Trophoblast cell (in vitro differentiated cells and primary cell): ENCODE results near the gene FUT7.

Experiments used
- DNase-seq, 2 donors: peaks; one replicate each; pipeline ENCODE4 v3.0.0-alpha.2; 2016
- H2AFZ ChIP-seq: 2 replicates; pipeline ENCODE4 v1.6.1; 2013; ENCODE audit warnings: low read length, moderate library complexity, mild to moderate bottlenecking; ENCODE audit not compliant: insufficient read depth, poor library complexity
- H2AK5ac ChIP-seq: 2 replicates; pipeline ENCODE4 v1.6.1; 2013; ENCODE audit warnings: mild to moderate bottlenecking, low read length
- H2BK120ac ChIP-seq: 2 replicates; pipeline ENCODE4 v1.6.1; 2013; ENCODE audit warnings: low read length, mild to moderate bottlenecking, moderate library complexity; ENCODE audit not compliant: insufficient read depth, poor library complexity
- H2BK12ac ChIP-seq: 2 replicates; pipeline ENCODE4 v1.6.1; 2013; ENCODE audit warnings: mild to moderate bottlenecking, low read length, moderate library complexity
- H2BK5ac ChIP-seq: 2 replicates; pipeline ENCODE4 v1.6.1; 2013; ENCODE audit warnings: low read length, low read depth, moderate library complexity, mild to moderate bottlenecking; ENCODE audit not compliant: poor library complexity
- H3K14ac ChIP-seq: 2 replicates; pipeline ENCODE4 v1.6.1; 2013; ENCODE audit warnings: mild to moderate bottlenecking, low read length
- H3K18ac ChIP-seq: 2 replicates; pipeline ENCODE4 v1.6.1; 2013; ENCODE audit warnings: mild to moderate bottlenecking, low read length
- H3K23ac ChIP-seq: 2 replicates; pipeline ENCODE4 v1.6.1; 2013; ENCODE audit warnings: low read length
- H3K27ac ChIP-seq: 2 replicates; pipeline ENCODE4 v1.5.1; 2013; ENCODE audit warnings: low read depth, mild to moderate bottlenecking, inconsistent platforms, low read length, moderate library complexity
- H3K27me3 ChIP-seq: 2 replicates; pipeline ENCODE4 v1.6.1; 2013; ENCODE audit warnings: inconsistent platforms, mild to moderate bottlenecking, low read length, moderate library complexity; ENCODE audit not compliant: insufficient read depth
- H3K36me3 ChIP-seq, 2 experiments: 1 replicate in 1 of 2; 2 replicates in 1 of 2; pipeline ENCODE4 v1.6.1; 2013; ENCODE audit warnings: low read length in 2 of 2, mild to moderate bottlenecking in 2 of 2, moderate library complexity in 1 of 2; ENCODE audit not compliant: insufficient read depth in 2 of 2, control insufficient read depth in 1 of 2
- H3K4ac ChIP-seq: 2 replicates; pipeline ENCODE4 v1.6.1; 2013; ENCODE audit warnings: low read depth, mild to moderate bottlenecking, low read length, moderate library complexity
- H3K4me1 ChIP-seq, 2 experiments: 1 replicate in 1 of 2; 2 replicates in 1 of 2; pipeline ENCODE4 v1.6.1; 2013; ENCODE audit warnings: low read length in 2 of 2, mild to moderate bottlenecking in 2 of 2, moderate library complexity in 1 of 2; ENCODE audit not compliant: insufficient read depth in 2 of 2, control insufficient read depth in 1 of 2
- H3K4me2 ChIP-seq: 2 replicates; pipeline ENCODE4 v1.6.1; 2013; ENCODE audit warnings: inconsistent platforms, mild to moderate bottlenecking, low read length, moderate library complexity
- H3K4me3 ChIP-seq: 2 replicates; pipeline ENCODE4 v1.5.1; 2013; ENCODE audit warnings: mild to moderate bottlenecking, low read depth, low read length, inconsistent platforms
- H3K79me1 ChIP-seq: one replicate; pipeline ENCODE4 v1.6.1; 2013; ENCODE audit warnings: low read length
- H3K79me2 ChIP-seq: 2 replicates; pipeline ENCODE4 v1.6.1; 2013; ENCODE audit warnings: low read length, mild to moderate bottlenecking; ENCODE audit not compliant: control insufficient read depth, insufficient read depth, poor library complexity
- H3K9ac ChIP-seq: 2 replicates; pipeline ENCODE4 v1.6.1; 2013; ENCODE audit warnings: mild to moderate bottlenecking, low read length
- H3K9me3 ChIP-seq: 2 replicates; pipeline ENCODE4 v1.6.1; 2013; ENCODE audit warnings: low read depth, mild to moderate bottlenecking, control low read depth, inconsistent platforms, low read length; ENCODE audit not compliant: insufficient read depth
- H4K12ac ChIP-seq: 2 replicates; pipeline ENCODE4 v1.6.1; 2013; ENCODE audit warnings: low read depth, mild to moderate bottlenecking, low read length, moderate library complexity
- H4K8ac ChIP-seq: 2 replicates; pipeline ENCODE4 v1.6.1; 2013; ENCODE audit warnings: low read depth, mild to moderate bottlenecking, low read length, moderate library complexity
- H4K91ac ChIP-seq: one replicate; pipeline ENCODE4 v1.6.1; 2013; ENCODE audit warnings: low read depth, mild to moderate bottlenecking, low read length, moderate library complexity
- WGBS: extraction: QIAGEN DNeasy Blood & Tissue Kit; methylation state at CpG from one replicate; pipeline ENCODE4 v1.1.7; 2013; ENCODE audit warnings: missing lambda C conversion rate; ENCODE audit not compliant: insufficient read length, insufficient coverage; ENCODE audit errors: extremely low coverage; 5-methylcytosine and 5-hydroxymethylcytosine counted together

Gene FUT7

GRCh38 chr9:137053944-137054931 lies 22.4 kb upstream of the FUT7 start, which contains the start of gene ENTPD2:
ENTPD2 (minus strand) TSS chr9:137054061; CDS start chr9:137053997, 64 bp downstream.
- no peak within 1 kb of the TSS for H3K4ac ChIP-seq
- WGBS, result no CpG with 5 or more reads among the region's 90 CpGs
- no peak within 1 kb of the TSS for H2AK5ac ChIP-seq
- H3K9ac ChIP-seq, result no peak within 1 kb of the TSS
- peaks cover 4% of the 10 kb centered on the region for H3K9me3 ChIP-seq
- no peak within 1 kb of the TSS for H2BK12ac ChIP-seq
- H4K8ac ChIP-seq, result no peak within 1 kb of the TSS
- no peak within 1 kb of the TSS for H3K18ac ChIP-seq
- no peak within 1 kb of the TSS for H3K23ac ChIP-seq
- no peak within 1 kb of the TSS for H3K14ac ChIP-seq
- H3K4me2 ChIP-seq, result peak within 1 kb of the TSS; percentile 61
- H3K4me1 ChIP-seq, result peaks cover 8 to 11% of the 10 kb centered on the region in 2 experiments
- H4K12ac ChIP-seq, result no peak within 1 kb of the TSS
- H2BK120ac ChIP-seq, result no peak within 1 kb of the TSS
- no peak within 1 kb of the TSS for H2BK5ac ChIP-seq
- H3K79me1 ChIP-seq, result no peaks in the 10 kb centered on the region
- H4K91ac ChIP-seq, result peak within 1 kb of the TSS; percentile 22
- peak; percentile 23 to 67 for DNase-seq
- no peaks in the 10 kb centered on the region for H3K36me3 ChIP-seq
- H2AFZ ChIP-seq, result no peak within 1 kb of the TSS
- H3K4me3 ChIP-seq, result peak within 1 kb of the TSS; percentile 40
- no peak within 1 kb of the TSS for H3K27ac ChIP-seq
- no peaks in the 10 kb centered on the region for H3K79me2 ChIP-seq
- H3K27me3 ChIP-seq, result peaks cover 29% of the 10 kb centered on the region

DNA sequence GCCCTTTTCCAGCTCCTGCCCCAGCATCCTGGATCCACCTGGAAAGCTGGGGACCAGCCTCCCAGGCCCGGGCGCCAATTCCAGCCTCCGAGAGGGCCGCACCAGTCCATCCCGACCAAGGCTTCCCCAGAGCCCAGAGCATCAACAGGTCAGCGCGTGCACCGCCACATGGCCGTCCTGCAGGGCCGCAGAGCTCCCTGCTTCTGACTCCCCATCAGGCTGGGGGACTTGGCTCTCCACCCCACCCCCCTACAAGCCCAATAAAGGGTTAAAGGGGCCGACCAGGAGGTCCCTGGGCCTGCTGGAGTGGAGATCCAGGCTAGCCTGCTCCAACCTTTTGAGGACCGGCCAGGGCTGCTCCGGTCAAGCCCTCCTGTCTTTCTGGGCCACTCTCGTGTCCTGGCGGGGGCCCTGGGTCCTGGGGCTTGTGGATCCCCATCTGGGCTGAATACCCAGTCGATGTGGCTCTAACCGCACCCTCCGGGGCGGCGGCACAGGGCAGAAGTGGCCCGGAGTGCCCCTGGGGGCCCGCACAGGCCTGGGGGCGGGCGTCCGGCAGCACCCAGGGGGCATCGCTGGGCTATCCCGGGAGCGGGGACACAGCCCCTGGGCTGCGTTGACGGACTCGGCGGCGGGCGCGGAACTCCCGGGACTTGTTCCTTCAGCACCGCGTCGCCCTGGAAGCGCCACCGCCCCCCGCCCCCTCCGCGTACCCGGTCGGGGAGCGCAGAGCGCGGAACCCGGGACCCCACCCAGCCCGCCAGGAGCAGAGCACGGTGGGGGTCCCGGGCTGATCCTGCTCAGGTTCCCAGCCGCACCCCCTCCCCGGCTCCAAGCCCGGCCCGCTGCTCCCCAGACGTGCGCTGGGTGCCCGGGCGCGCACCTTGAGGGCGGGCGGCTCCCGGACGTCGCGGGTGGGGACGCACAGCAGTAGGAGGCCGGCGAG lies 21.4 kb upstream of the FUT7 start:
- Histone ChIP-seq H3K36me3 (no peaks in the 10 kb centered on the region), H3K79me2 (no peaks in the 10 kb centered on the region), H3K4ac (no peak overlapping the region), H2BK12ac (no peak overlapping the region), H4K91ac (no peak overlapping the region), H3K23ac (no peak overlapping the region), H2BK120ac (no peak overlapping the region), H3K4me1 (peaks cover 8 to 11% of the 10 kb centered on the region in 2 experiments), H2BK5ac (no peak overlapping the region), H3K4me3 (peak overlapping the region; percentile 40), H3K27me3 (peaks cover 29% of the 10 kb centered on the region), H3K18ac (no peak overlapping the region), H4K8ac (no peak overlapping the region), H3K27ac (no peak overlapping the region), H2AFZ (no peak overlapping the region), H3K9me3 (peaks cover 4% of the 10 kb centered on the region), H3K9ac (no peak overlapping the region), H4K12ac (no peak overlapping the region), H2AK5ac (no peak overlapping the region), H3K79me1 (no peaks in the 10 kb centered on the region), H3K14ac (no peak overlapping the region), H3K4me2 (peak overlapping the region; percentile 61)
- no CpG with 5 or more reads among the region's 71 CpGs for WGBS
- no peak for DNase-seq

DNA sequence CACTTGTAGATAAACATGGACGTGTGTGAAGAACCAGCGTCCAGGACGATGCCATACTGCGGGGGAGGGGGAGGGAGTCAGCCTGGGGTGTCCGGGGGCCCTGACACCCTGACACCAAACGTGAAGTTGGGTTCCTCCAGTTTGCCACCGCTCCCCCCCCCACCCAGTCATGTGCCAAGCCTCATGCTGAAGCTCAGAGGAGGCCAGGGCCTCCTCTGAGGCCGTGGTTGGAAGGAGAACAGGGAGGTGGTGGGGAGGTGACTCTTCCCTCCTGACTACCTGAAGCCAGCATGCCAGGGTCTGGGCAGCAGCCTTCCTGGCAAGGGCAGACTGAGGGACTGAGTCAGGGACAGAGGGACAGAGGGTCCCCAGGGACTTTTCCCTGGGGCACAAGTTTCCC lies 20.4 kb upstream of the FUT7 start:
- Histone ChIP-seq H2AK5ac (no peak overlapping the region), H3K36me3 (no peaks in the 10 kb centered on the region), H2AFZ (no peak overlapping the region), H3K79me2 (no peaks in the 10 kb centered on the region), H3K23ac (no peak overlapping the region), H3K27ac (no peak overlapping the region), H4K91ac (no peak overlapping the region), H3K14ac (no peak overlapping the region), H4K12ac (no peak overlapping the region), H2BK120ac (no peak overlapping the region), H3K27me3 (peaks cover 34% of the 10 kb centered on the region), H3K18ac (no peak overlapping the region), H3K4me3 (no peak overlapping the region), H3K79me1 (no peaks in the 10 kb centered on the region), H3K9ac (no peak overlapping the region), H3K9me3 (peaks cover 4% of the 10 kb centered on the region), H3K4ac (no peak overlapping the region), H3K4me2 (no peak overlapping the region), H4K8ac (no peak overlapping the region), H2BK12ac (no peak overlapping the region), H3K4me1 (peaks cover 8 to 11% of the 10 kb centered on the region in 2 experiments), H2BK5ac (no peak overlapping the region)
- DNase-seq, result no peak
- no CpG with 5 or more reads among the region's 8 CpGs for WGBS

DNA sequence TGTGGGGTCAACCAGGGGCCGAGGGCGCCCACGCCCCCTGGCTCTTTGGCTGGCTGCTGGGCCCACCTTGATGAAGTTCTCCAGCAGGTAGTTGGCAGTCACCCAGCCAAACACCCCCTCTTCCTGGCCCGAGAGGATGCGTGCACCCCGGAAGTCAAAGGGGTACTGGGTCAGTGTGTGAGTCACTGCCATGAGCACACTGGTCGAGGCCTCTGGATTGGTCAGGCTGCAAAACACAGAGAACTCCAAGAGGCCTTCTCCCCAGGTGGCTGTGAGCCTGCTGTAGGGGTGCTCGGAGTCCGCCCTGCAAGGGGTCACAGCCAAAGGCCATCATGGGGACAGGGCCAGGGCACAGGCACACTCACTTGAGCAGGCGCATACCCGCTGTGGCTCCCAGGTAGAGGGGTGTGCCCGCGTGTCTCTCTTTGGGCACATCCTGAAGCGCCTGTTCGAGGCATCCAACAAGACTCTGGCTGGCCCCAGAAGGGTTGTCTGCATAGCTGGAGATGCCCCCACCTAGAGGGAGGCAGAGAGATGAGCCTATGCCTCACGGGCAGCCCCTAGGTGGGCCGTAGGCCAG lies 19.3 kb upstream of the FUT7 start:
- Histone ChIP-seq H3K27ac (no peak overlapping the region), H3K79me1 (no peaks in the 10 kb centered on the region), H3K18ac (no peak overlapping the region), H2BK12ac (no peak overlapping the region), H3K4me1 (peaks cover 10 to 12% of the 10 kb centered on the region in 2 experiments), H2BK120ac (no peak overlapping the region), H3K4me2 (no peak overlapping the region), H2AFZ (no peak overlapping the region), H2AK5ac (no peak overlapping the region), H3K79me2 (no peaks in the 10 kb centered on the region), H4K91ac (no peak overlapping the region), H4K8ac (no peak overlapping the region), H3K27me3 (peaks cover 36% of the 10 kb centered on the region), H4K12ac (no peak overlapping the region), H3K23ac (no peak overlapping the region), H2BK5ac (no peak overlapping the region), H3K14ac (no peak overlapping the region), H3K9me3 (peaks cover 4% of the 10 kb centered on the region), H3K36me3 (no peaks in the 10 kb centered on the region), H3K4ac (no peak overlapping the region), H3K9ac (no peak overlapping the region), H3K4me3 (no peak overlapping the region)
- no CpG with 5 or more reads among the region's 17 CpGs for WGBS
- DNase-seq, result no peak
